Measurements from ENCODE around the gene PELO. TPM values are rescaled to one million over a fixed set of nuclear protein-coding genes. Genes with fewer than 3 reads are reported as not detected.

PELO gene
- total and polyA plus RNA-seq, 2 donors (not counting 3 experiments of a cell fraction or from before 2014, with no cell fraction given): 8.6 to 13.2 TPM

DNA sequence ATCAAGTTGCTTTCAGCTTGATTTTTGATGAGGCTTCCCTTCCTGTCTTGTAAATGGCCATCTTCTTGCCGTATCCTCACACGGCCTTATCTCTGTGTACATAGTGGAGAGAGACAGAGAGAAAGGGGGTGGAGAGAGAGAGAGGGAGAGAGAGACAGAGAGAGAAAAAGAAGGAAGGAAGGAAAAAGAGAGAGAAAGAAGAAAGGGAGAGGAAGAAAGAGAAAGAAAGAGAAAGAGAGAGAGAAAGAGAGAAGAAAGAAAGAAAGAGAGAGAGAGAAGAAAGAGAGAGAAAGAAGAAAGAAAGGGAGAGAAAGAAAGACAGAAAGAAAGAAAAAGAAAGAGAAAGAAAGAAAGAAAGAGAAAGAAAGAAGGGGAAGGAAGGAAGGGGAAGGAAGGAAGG, 46.6 kb downstream of the PELO start:
- H3K36me3 ChIP-seq (ENCODE audit: control insufficient read depth in 2 of 2, extremely low read depth in 1 of 2, insufficient read depth in 2 of 2, low read length in 2 of 2): no peaks in the 10 kb centered on the region
- no peak overlapping the region for H2AFZ ChIP-seq (ENCODE audit: low read depth, low read length)
- no peak overlapping the region for H3K4me3 ChIP-seq (replicated peaks in 1 of 3; ENCODE audit: insufficient read depth in 1 of 3, low read depth in 1 of 3, low read length in 3 of 3)
- H3K9me3 ChIP-seq (replicated peaks; ENCODE audit: control insufficient read depth, insufficient read depth, low read length): no peaks in the 10 kb centered on the region
- H3K27me3 ChIP-seq (ENCODE audit: control insufficient read depth in 2 of 2, insufficient read depth in 2 of 2, low read length in 2 of 2): no peaks in the 10 kb centered on the region
- H3K79me2 ChIP-seq (ENCODE audit: control insufficient read depth, insufficient read depth, low read length): no peaks in the 10 kb centered on the region
- dilution Hi-C loops (cut with MboI; ENCODE audit: extremely low pct_ligation_motif_present, low sequenced_read_pairs): no loop called here
- H3K27ac ChIP-seq (ENCODE audit: insufficient read depth, low read depth, low read length): no peak overlapping the region
- H3K4me2 ChIP-seq (ENCODE audit: insufficient read depth, low read length): no peak overlapping the region
- H4K20me1 ChIP-seq (replicated peaks; ENCODE audit: control insufficient read depth, extremely low read depth, insufficient read depth, low read length): no peaks in the 10 kb centered on the region
- intact Hi-C loops (cut with micrococcal nuclease): no loop called here
- H3K9ac ChIP-seq (replicated peaks; ENCODE audit: extremely low read depth, insufficient read depth, low read length): no peak overlapping the region
- BruUV-seq (replicated peaks): no TSS peak
- FAIRE-seq: no peak
- no peak for DNase-seq (ENCODE audit: low read depth, low spot score)
- peaks cover 13% of the 10 kb centered on the region for H3K4me1 ChIP-seq (ENCODE audit: control insufficient read depth, extremely low read depth, insufficient read depth, low read length)
- TF ChIP-seq GATA2 (IDR thresholded peaks at IDR 0.05; ENCODE audit: insufficient read depth, insufficient read length, low read depth, low read length) (no peak), FOS (IDR thresholded peaks at IDR 0.05; ENCODE audit: borderline replicate concordance, insufficient read depth, low read length) (no peak), EZH2 (IDR thresholded peaks at IDR 0.05; ENCODE audit: borderline replicate concordance, low read depth, low read length, severe bottlenecking) (no peak), POLR2AphosphoS5 (IDR thresholded peaks at IDR 0.05; ENCODE audit: insufficient read depth, low read depth, low read length) (no peak), MYC (IDR thresholded peaks at IDR 0.05; ENCODE audit: low read depth, low read length) (no peak), POLR2A (IDR thresholded peaks at IDR 0.05; ENCODE audit: low read depth, low read length) (no peak), JUN (IDR thresholded peaks at IDR 0.05; ENCODE audit: borderline replicate concordance, insufficient read depth, insufficient read length, low read depth) (no peak)
- TF ChIP-seq, protein P1, sequence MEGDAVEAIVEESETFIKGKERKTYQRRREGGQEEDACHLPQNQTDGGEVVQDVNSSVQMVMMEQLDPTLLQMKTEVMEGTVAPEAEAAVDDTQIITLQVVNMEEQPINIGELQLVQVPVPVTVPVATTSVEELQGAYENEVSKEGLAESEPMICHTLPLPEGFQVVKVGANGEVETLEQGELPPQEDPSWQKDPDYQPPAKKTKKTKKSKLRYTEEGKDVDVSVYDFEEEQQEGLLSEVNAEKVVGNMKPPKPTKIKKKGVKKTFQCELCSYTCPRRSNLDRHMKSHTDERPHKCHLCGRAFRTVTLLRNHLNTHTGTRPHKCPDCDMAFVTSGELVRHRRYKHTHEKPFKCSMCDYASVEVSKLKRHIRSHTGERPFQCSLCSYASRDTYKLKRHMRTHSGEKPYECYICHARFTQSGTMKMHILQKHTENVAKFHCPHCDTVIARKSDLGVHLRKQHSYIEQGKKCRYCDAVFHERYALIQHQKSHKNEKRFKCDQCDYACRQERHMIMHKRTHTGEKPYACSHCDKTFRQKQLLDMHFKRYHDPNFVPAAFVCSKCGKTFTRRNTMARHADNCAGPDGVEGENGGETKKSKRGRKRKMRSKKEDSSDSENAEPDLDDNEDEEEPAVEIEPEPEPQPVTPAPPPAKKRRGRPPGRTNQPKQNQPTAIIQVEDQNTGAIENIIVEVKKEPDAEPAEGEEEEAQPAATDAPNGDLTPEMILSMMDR (IDR thresholded peaks at IDR 0.05; ENCODE audit: extremely low read depth in 1 of 2, insufficient read depth in 1 of 2, low read depth in 1 of 2, low read length in 2 of 2): no peak
- TF ChIP-seq, protein P2, sequence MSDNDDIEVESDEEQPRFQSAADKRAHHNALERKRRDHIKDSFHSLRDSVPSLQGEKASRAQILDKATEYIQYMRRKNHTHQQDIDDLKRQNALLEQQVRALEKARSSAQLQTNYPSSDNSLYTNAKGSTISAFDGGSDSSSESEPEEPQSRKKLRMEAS (IDR thresholded peaks at IDR 0.05; ENCODE audit: insufficient read depth, insufficient read length): no peak
- no peaks in the 10 kb centered on the region for H3K9me1 ChIP-seq (replicated peaks; ENCODE audit: control insufficient read depth, extremely low read depth, insufficient read depth, low read length)
- ChIA-PET CTCF (no interaction called here), POLR2A (no interaction called here)

Measured in endothelial cell of umbilical vein (primary cell).